CD14-positive monocyte (primary cell): ENCODE results near the gene PIM2. TPM values are rescaled to one million over a fixed set of nuclear protein-coding genes. Genes with fewer than 3 reads are reported as not detected.
A peak's percentile ranks its signal among the peaks of the same experiment; 100 is the strongest.

ENCODE experiments used
- DNase-seq, 3 donors: peaks; one replicate each; pipeline ENCODE4 v3.0.0-alpha.2; 2011 to 2022
- H2AFZ ChIP-seq: 2 replicates; pipeline ENCODE4 v1.6.0; 2012; ENCODE audit warnings: mild to moderate bottlenecking, low read depth, low read length, inconsistent platforms; ENCODE audit not compliant: insufficient read depth, poor library complexity, severe bottlenecking
- H3K27ac ChIP-seq, 2 donors: 1 replicate in 1 of 2; 2 replicates in 1 of 2; pipeline ENCODE4 v1.5.1; 2012 to 2013; ENCODE audit warnings: low read length in 2 of 2, control low read depth in 1 of 2, inconsistent platforms in 1 of 2, low read depth in 1 of 2, mild to moderate bottlenecking in 1 of 2
- H3K27me3 ChIP-seq, 2 donors: one replicate each; pipeline versions ENCODE4 v1.6.0 to v1.6.1; 2011 to 2013; ENCODE audit warnings: low read length in 2 of 2; ENCODE audit not compliant: control insufficient read depth in 2 of 2, insufficient read depth in 2 of 2
- H3K36me3 ChIP-seq, 2 donors: replicated peaks in 1 of 2; 1 replicate in 1 of 2; 2 replicates in 1 of 2; pipeline versions ENCODE4 v1.5.1 to v1.6.1; 2012 to 2013; ENCODE audit warnings: low read length in 2 of 2, control low read depth in 1 of 2, inconsistent platforms in 1 of 2, mild to moderate bottlenecking in 1 of 2; ENCODE audit not compliant: insufficient read depth in 2 of 2, control insufficient read depth in 1 of 2
- H3K4me1 ChIP-seq, 2 donors: 1 replicate in 1 of 2; 2 replicates in 1 of 2; pipeline versions ENCODE4 v1.5.1 to v1.6.1; 2012 to 2013; ENCODE audit warnings: low read length in 2 of 2, control low read depth in 1 of 2, inconsistent platforms in 1 of 2, mild to moderate bottlenecking in 1 of 2, moderate library complexity in 1 of 2; ENCODE audit not compliant: insufficient read depth in 2 of 2, control insufficient read depth in 1 of 2
- H3K4me2 ChIP-seq: replicated peaks from 2 replicates; pipeline ENCODE3; 2012; ENCODE audit warnings: low read length, moderate library complexity, mild to moderate bottlenecking; ENCODE audit not compliant: poor library complexity, severe bottlenecking; ENCODE audit errors: extremely low read depth
- H3K4me3 ChIP-seq, 3 experiments: fragments of 200-600 bp in 1 of 3; sonication (generic) in 1 of 3; replicated peaks in 1 of 3; 1 replicate in 2 of 3; 2 replicates in 1 of 3; pipeline ENCODE4 v1.5.1; 2011 to 2013; ENCODE audit warnings: low read length in 3 of 3, mild to moderate bottlenecking in 3 of 3, control low read depth in 2 of 3, low read depth in 2 of 3, inconsistent platforms in 1 of 3, moderate library complexity in 1 of 3
- H3K79me2 ChIP-seq: 2 replicates; pipeline ENCODE4 v1.6.0; 2012; ENCODE audit warnings: mild to moderate bottlenecking, control low read depth, inconsistent platforms, low read length, moderate library complexity; ENCODE audit not compliant: insufficient read depth
- H3K9ac ChIP-seq: 2 replicates; pipeline ENCODE4 v1.6.0; 2017; ENCODE audit warnings: low read length, mild to moderate bottlenecking; ENCODE audit not compliant: insufficient read depth, poor library complexity, severe bottlenecking
- H3K9me3 ChIP-seq, 2 donors: replicated peaks in 1 of 2; 1 replicate in 1 of 2; 2 replicates in 1 of 2; pipeline versions ENCODE4 v1.5.1 to v1.6.1; 2012 to 2013; ENCODE audit warnings: low read length in 2 of 2, control low read depth in 1 of 2; ENCODE audit not compliant: control insufficient read depth in 1 of 2, insufficient read depth in 1 of 2
- H4K20me1 ChIP-seq: 2 replicates; pipeline ENCODE4 v1.6.0; 2012; ENCODE audit warnings: mild to moderate bottlenecking, low read length, control low read depth, moderate library complexity; ENCODE audit not compliant: insufficient read depth
- H3K27ac Mint-ChIP-seq, 7 donors: one replicate each; pipeline ENCODE4 v1.8.0; 2020; ENCODE audit warnings: mild to moderate bottlenecking in 7 of 7, mixed read lengths in 7 of 7, moderate library complexity in 6 of 7, inconsistent platforms in 2 of 7
- H3K27me3 Mint-ChIP-seq, 3 donors: one replicate each; pipeline ENCODE4 v1.8.0; 2021 to 2022; ENCODE audit warnings: low read depth in 3 of 3, mild to moderate bottlenecking in 3 of 3, mixed read lengths in 3 of 3, moderate library complexity in 3 of 3, inconsistent platforms in 1 of 3
- H3K36me3 Mint-ChIP-seq, 2 donors: one replicate each; pipeline ENCODE4 v1.8.0; 2020; ENCODE audit warnings: mixed read lengths in 2 of 2, inconsistent platforms in 1 of 2, mild to moderate bottlenecking in 1 of 2
- H3K4me1 Mint-ChIP-seq: one replicate; pipeline ENCODE4 v1.8.0; 2020; ENCODE audit warnings: mild to moderate bottlenecking, mixed read lengths
- H3K4me3 Mint-ChIP-seq, 2 donors: one replicate each; pipeline ENCODE4 v1.8.0; 2020; ENCODE audit warnings: mild to moderate bottlenecking in 2 of 2, mixed read lengths in 2 of 2, moderate library complexity in 1 of 2
- H3K9me3 Mint-ChIP-seq, 7 donors: one replicate each; pipeline ENCODE4 v1.8.0; 2020 to 2022; ENCODE audit warnings: mixed read lengths in 7 of 7, mild to moderate bottlenecking in 6 of 7, moderate library complexity in 6 of 7, inconsistent platforms in 2 of 7
- CTCF ChIP-seq: fragments of 200-600 bp; IDR thresholded peaks from one replicate; pipeline ENCODE4 v1.8.0; 2022; ENCODE audit warnings: antibody characterized with exemption, mild to moderate bottlenecking
- WGBS: methylation state at CpG from one replicate; pipeline ENCODE4 v1.1.5; 2013; ENCODE audit warnings: missing lambda C conversion rate; ENCODE audit not compliant: insufficient coverage; 5-methylcytosine and 5-hydroxymethylcytosine counted together
- intact Hi-C, 2 donors: fragments of 100-400 bp; cut with micrococcal nuclease; formaldehyde crosslinking; loops; one replicate each; pipeline versions ENCODE4 v1.15.0 to v1.15.1; 2023
- polyA plus RNA-seq, 3 donors: library from polyadenylated mRNA; depleted of rRNA in 1 of 3; unstranded in 2 of 3; stranded (reverse) in 1 of 3; fragments of 300-500 nt in 2 of 3; fragments of >200 nt in 1 of 3; fragmentation: Illumina TruSeq in 2 of 3; gene quantifications; 1 replicate in 2 of 3; 2 replicates in 1 of 3; pipeline ENCODE4 v1.2.3, GENCODE V29; 2012 to 2021

PIM2 gene
- polyA plus RNA-seq, 3 donors: 6.7 to 39.4 (median 9.9) TPM

GRCh38 chrX:48914593-48915493 is 4.0 kb downstream of the PIM2 start:
- Mint-ChIP-seq H3K9me3 (peaks cover 0 to 13% (median 4%) of the 10 kb centered on the region in 7 donors), H3K36me3 (peaks cover 18 to 21% of the 10 kb centered on the region in 2 donors), H3K27ac (peak overlapping the region in 3 of 7 donors; percentile 13 to 65 (median 32)), H3K27me3 (peaks cover 0 to 18% (median 0%) of the 10 kb centered on the region in 3 donors), H3K4me1 (peaks cover 35% of the 10 kb centered on the region), H3K4me3 (no peak overlapping the region)
- intact Hi-C loops: loop anchor here (5.0 to 10.0 kb wide), 3 partner anchors 42 to 230 kb away; partner anchors contain the start of genes OTUD5 (in 1 of the 2), TFE3 (in 1 of the 2) and WAS (in 1 of the 2)
- Histone ChIP-seq H3K9me3 (no peaks in the 10 kb centered on the region), H3K4me1 (peaks cover 38 to 40% of the 10 kb centered on the region in 2 donors), H3K27ac (no peak overlapping the region), H4K20me1 (no peaks in the 10 kb centered on the region), H3K4me3 (no peak overlapping the region), H3K27me3 (no peaks in the 10 kb centered on the region), H3K9ac (no peak overlapping the region), H3K4me2 (no peak overlapping the region), H3K79me2 (peaks cover 26% of the 10 kb centered on the region), H3K36me3 (peaks cover 7 to 25% of the 10 kb centered on the region in 2 donors), H2AFZ (no peak overlapping the region)
- DNase-seq: no peak
- WGBS: 93% methylated on average over 4 of the region's 13 CpGs
- no peak for TF ChIP-seq CTCF

- Mint-ChIP-seq H3K27me3 (peaks cover 0 to 19% (median 0%) of the 10 kb centered on the region in 3 donors), H3K4me3 (no peak overlapping the region), H3K4me1 (peaks cover 27% of the 10 kb centered on the region), H3K9me3 (peaks cover 0 to 13% (median 4%) of the 10 kb centered on the region in 7 donors), H3K27ac (peak overlapping the region in 4 of 7 donors; percentile 32 to 68 (median 48)), H3K36me3 (peaks cover 21 to 27% of the 10 kb centered on the region in 2 donors)
- Histone ChIP-seq H3K27me3 (no peaks in the 10 kb centered on the region), H3K4me3 (no peak overlapping the region), H3K79me2 (peaks cover 27% of the 10 kb centered on the region), H3K36me3 (peaks cover 7 to 30% of the 10 kb centered on the region in 2 donors), H3K9ac (no peak overlapping the region), H2AFZ (no peak overlapping the region), H3K9me3 (no peaks in the 10 kb centered on the region), H3K4me2 (no peak overlapping the region), H3K4me1 (peaks cover 31 to 32% of the 10 kb centered on the region in 2 donors), H3K27ac (no peak overlapping the region), H4K20me1 (no peaks in the 10 kb centered on the region)
- peak in 1 of 3 donors; percentile 20 for DNase-seq
- TF ChIP-seq CTCF: no peak
- no CpG with 5 or more reads among the region's 5 CpGs for WGBS
- intact Hi-C loops: loop anchor here (10.0 kb wide), 2 partner anchors 131 to 229 kb away; partner anchors contain the start of genes TFE3 (in 1 of the 2) and WAS (in 1 of the 2)
These were observed 5.0 kb downstream of the PIM2 start for GRCh38 chrX:48913605-48914366.
